Measurements from ENCODE around the gene SH3BGRL2. TPM values are rescaled to one million over a fixed set of nuclear protein-coding genes. Genes with fewer than 3 reads are reported as not detected.

The SH3BGRL2 gene
- total and polyA plus RNA-seq, 2 of the 4 experiments (the other 2 are of a cell fraction): 2.4 to 5.6 TPM

- H2BK120ac ChIP-seq (ENCODE audit: low read depth, low read length): no peak overlapping the region
- in situ Hi-C loops (cut with MboI; ENCODE audit: low sequenced_read_pairs) (no loop called here), dilution Hi-C loops (cut with HindIII; ENCODE audit: low sequenced_read_pairs, unreplicated experiment) (no loop called here), intact Hi-C loops (cut with micrococcal nuclease) (no loop called here)
- no peak overlapping the region for H3K4me3 ChIP-seq (ENCODE audit: insufficient read depth, low read depth, low read length)
- H3K4me2 ChIP-seq (ENCODE audit: low read depth, low read length): no peak overlapping the region
- TF ChIP-seq MAZ (IDR thresholded peaks at IDR 0.05; ENCODE audit: borderline replicate concordance, low read depth, low read length) (no peak), MAFK (IDR thresholded peaks at IDR 0.05; ENCODE audit: low read depth, low read length) (no peak), MXI1 (IDR thresholded peaks at IDR 0.05; ENCODE audit: borderline replicate concordance, low read depth, low read length) (no peak), NFE2L2 (IDR thresholded peaks at IDR 0.05; ENCODE audit: low read depth, low read length) (no peak), CHD1 (IDR thresholded peaks at IDR 0.05; ENCODE audit: low read depth, low read length) (no peak), USF2 (IDR thresholded peaks at IDR 0.05; ENCODE audit: low read depth, low read length) (no peak), BHLHE40 (IDR thresholded peaks at IDR 0.05; ENCODE audit: low read depth, low read length) (no peak), CEBPB (IDR thresholded peaks at IDR 0.05; ENCODE audit: low read depth, low read length) (no peak), FOS (IDR thresholded peaks at IDR 0.05; ENCODE audit: low read depth, low read length) (no peak)
- ATAC-seq (ENCODE audit: low read depth) (no peak), DNase-seq (no peak)
- no peak overlapping the region for H3K18ac ChIP-seq (ENCODE audit: low read depth, low read length)
- no peaks in the 10 kb centered on the region for H3K36me3 ChIP-seq (ENCODE audit: control insufficient read depth, insufficient read depth, low read length)
- H3K14ac ChIP-seq (replicated peaks; ENCODE audit: low read depth, low read length): no peak overlapping the region
- H4K8ac ChIP-seq (ENCODE audit: low read depth in 2 of 2, low read length in 2 of 2): no peak overlapping the region; a peak in 1 of 4 replicates
- no TSS peak for BruUV-seq (replicated peaks)
- H3K27me3 ChIP-seq (ENCODE audit: control insufficient read depth, insufficient read depth, low read length): peaks cover 2% of the 10 kb centered on the region
- no peak overlapping the region for H3K23ac ChIP-seq (ENCODE audit: low read depth, low read length)
- H3K9ac ChIP-seq (ENCODE audit: low read depth, low read length): no peak overlapping the region
- H2AFZ ChIP-seq (replicated peaks; ENCODE audit: low read length, poor library complexity): no peak overlapping the region
- H3K79me1 ChIP-seq (ENCODE audit: low read depth in 1 of 2, low read length in 2 of 2): no peaks in the 10 kb centered on the region
- no peak overlapping the region for H2BK20ac ChIP-seq (ENCODE audit: low read depth, low read length)
- H3K56ac ChIP-seq (ENCODE audit: extremely low read depth, insufficient read depth, low read length): no peak overlapping the region
- no peak overlapping the region for H2BK5ac ChIP-seq (ENCODE audit: low read depth, low read length, poor library complexity, severe bottlenecking)
- H4K5ac ChIP-seq (ENCODE audit: low read depth, low read length): no peak overlapping the region
- no peak overlapping the region for H3K4ac ChIP-seq (ENCODE audit: low read depth, low read length)
- H4K91ac ChIP-seq (ENCODE audit: insufficient read depth, low read depth, low read length): no peak overlapping the region
- WGBS, 2 experiments (ENCODE audit: extremely low coverage in 2 of 2, insufficient read length in 1 of 2): no CpG with 5 or more reads among the region's 3 CpGs
- peaks cover 3% of the 10 kb centered on the region; the same call in 1 of the 2 replicates for H3K4me1 ChIP-seq (ENCODE audit: control insufficient read depth, insufficient read depth, low read length)
- no peak overlapping the region for H2BK15ac ChIP-seq (ENCODE audit: low read depth, low read length)
- H2AK9ac ChIP-seq (replicated peaks; ENCODE audit: low read depth, low read length, poor library complexity): no peak overlapping the region
- POLR2A ChIA-PET (ENCODE audit: unreplicated experiment): no interaction called here
- H2AK5ac ChIP-seq (ENCODE audit: low read depth, low read length): no peak overlapping the region
- no peaks in the 10 kb centered on the region for H4K20me1 ChIP-seq (ENCODE audit: insufficient read depth, low read length)
- H3K9me1 ChIP-seq (ENCODE audit: insufficient read depth, low read length): peaks cover 3% of the 10 kb centered on the region; the same call in 1 of the 2 replicates
- CTCF ChIA-PET: no interaction called here
- H3K27ac ChIP-seq (ENCODE audit: insufficient read depth, low read length): no peak overlapping the region
- H3K9me3 ChIP-seq (ENCODE audit: control insufficient read depth, insufficient read depth, low read length): no peaks in the 10 kb centered on the region
Observed at GRCh38 chr6:79626811-79627210, 4.3 kb upstream of the SH3BGRL2 start.

Data from IMR-90 (cell line).